Activated T-cell treated with anti-CD3 and anti-CD28 coated beads, Interleukin-2, amount 50 U/mL, for 4 hours (primary cell): ENCODE measurements around the gene KCTD2. TPM values are rescaled to one million over a fixed set of nuclear protein-coding genes. Genes with fewer than 3 reads are reported as not detected.

Experiments used
- ATAC-seq, 2 donors: fragments of 200-7000 bp; cut with Tn5 transposase; one replicate each; pipeline ENCODE4 v1.10.0; 2021
- DNase-seq: peaks from one replicate; pipeline ENCODE4 v3.0.0-alpha.2; 2020
- H3K27me3 Mint-ChIP-seq: one replicate; pipeline ENCODE4 v1.8.0; 2021; ENCODE audit warnings: low read depth, mixed read lengths
- H3K36me3 Mint-ChIP-seq: one replicate; pipeline ENCODE4 v1.8.0; 2022; ENCODE audit warnings: mixed read lengths; ENCODE audit not compliant: insufficient read depth
- H3K4me1 Mint-ChIP-seq: one replicate; pipeline ENCODE4 v1.8.0; 2021; ENCODE audit warnings: low read depth, mixed read lengths
- H3K4me3 Mint-ChIP-seq: one replicate; pipeline ENCODE4 v1.8.0; 2021; ENCODE audit warnings: mild to moderate bottlenecking, moderate library complexity, mixed read lengths
- H3K9me3 Mint-ChIP-seq: one replicate; pipeline ENCODE4 v1.8.0; 2021; ENCODE audit warnings: mixed read lengths
- total RNA-seq, 3 donors: library from RNA; stranded (reverse); gene quantifications; one replicate each; pipeline ENCODE4 v1.2.1, GENCODE V29; 2021

KCTD2 gene
- total RNA-seq, 3 donors from 2014 or later = 18.5 to 23.9 (median 22.2) TPM

- Mint-ChIP-seq H3K36me3 (peaks cover 17% of the 10 kb centered on the region), H3K4me3 (no peak overlapping the region), H3K27me3 (no peaks in the 10 kb centered on the region), H3K9me3 (no peaks in the 10 kb centered on the region), H3K4me1 (peaks cover 29% of the 10 kb centered on the region)
- no peak for DNase-seq
- no peak for ATAC-seq
Measured at GRCh38 chr17:75051941-75052340, 4.9 kb downstream of the KCTD2 start.

- Mint-ChIP-seq H3K9me3 (no peaks in the 10 kb centered on the region), H3K36me3 (peaks cover 35% of the 10 kb centered on the region), H3K4me1 (peaks cover 13% of the 10 kb centered on the region), H3K4me3 (no peak overlapping the region), H3K27me3 (no peaks in the 10 kb centered on the region)
- no peak for DNase-seq
- ATAC-seq = no peak
Measured at GRCh38 chr17:75059369-75060345, 12.6 kb downstream of the KCTD2 start.

DNA sequence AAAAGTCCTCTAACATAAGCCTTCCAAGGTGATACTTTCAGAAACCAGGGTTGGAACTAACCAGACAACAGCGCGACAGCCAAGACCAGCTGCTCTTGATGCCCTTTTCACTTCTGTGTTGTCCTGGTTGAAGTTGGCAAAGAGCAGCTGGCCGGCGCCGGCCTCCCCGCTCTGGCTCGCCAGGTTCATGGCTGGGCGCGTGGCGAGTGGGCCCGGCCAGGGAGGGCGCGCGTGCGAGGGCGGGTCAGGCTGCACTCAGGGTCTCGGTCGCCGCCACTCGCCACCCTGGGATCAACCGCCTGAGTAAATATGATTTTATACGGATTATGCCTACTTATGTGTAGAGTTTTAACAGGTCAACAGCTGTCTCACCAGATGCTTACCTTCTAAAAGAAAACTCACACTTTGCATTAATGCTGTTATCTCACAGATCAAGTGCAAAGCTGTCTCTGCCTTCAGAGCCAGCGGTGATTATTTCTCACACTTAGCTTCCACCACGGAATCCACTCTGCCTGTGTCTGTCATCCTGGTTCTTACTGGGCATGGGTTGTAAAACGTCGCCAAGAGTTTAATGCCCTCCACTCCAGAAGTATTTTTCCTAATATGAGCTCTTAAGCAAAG lies 13.5 kb downstream of the KCTD2 start:
- H3K36me3 Mint-ChIP-seq = peaks cover 35% of the 10 kb centered on the region
- H3K9me3 Mint-ChIP-seq = no peaks in the 10 kb centered on the region
- peaks cover 21% of the 10 kb centered on the region for H3K4me1 Mint-ChIP-seq
- DNase-seq (no peak), ATAC-seq (no peak)
- H3K27me3 Mint-ChIP-seq = no peaks in the 10 kb centered on the region
- H3K4me3 Mint-ChIP-seq = no peak overlapping the region

DNA sequence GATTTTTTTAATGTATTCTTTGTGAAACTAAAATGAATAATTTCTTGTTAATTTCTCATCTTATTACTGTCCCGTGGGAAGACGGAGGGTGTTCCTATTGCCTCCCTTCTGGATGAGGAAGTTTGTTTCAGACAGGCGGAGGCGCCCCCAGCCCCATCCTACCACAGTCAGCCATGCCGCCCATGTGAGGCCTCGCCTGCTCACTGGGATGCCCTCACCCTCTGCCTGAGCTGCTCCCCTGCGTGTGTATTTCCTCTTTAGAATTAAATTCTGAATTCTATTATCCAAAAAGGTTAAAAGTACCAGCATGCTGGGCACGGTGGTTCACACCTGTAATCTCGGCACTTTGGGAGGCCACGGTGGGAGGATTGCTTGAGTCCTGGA lies 14.0 kb downstream of the KCTD2 start:
- Mint-ChIP-seq H3K4me3 (no peak overlapping the region), H3K36me3 (peaks cover 35% of the 10 kb centered on the region), H3K27me3 (no peaks in the 10 kb centered on the region), H3K9me3 (no peaks in the 10 kb centered on the region), H3K4me1 (peaks cover 25% of the 10 kb centered on the region)
- ATAC-seq (no peak), DNase-seq (no peak)

GRCh38 chr17:75061618-75062017 lies 14.6 kb downstream of the KCTD2 start:
- no peaks in the 10 kb centered on the region for H3K27me3 Mint-ChIP-seq
- H3K36me3 Mint-ChIP-seq = peaks cover 32% of the 10 kb centered on the region
- H3K4me3 Mint-ChIP-seq = no peak overlapping the region
- ATAC-seq = no peak
- H3K9me3 Mint-ChIP-seq = no peaks in the 10 kb centered on the region
- H3K4me1 Mint-ChIP-seq = peaks cover 25% of the 10 kb centered on the region
- no peak for DNase-seq

DNA sequence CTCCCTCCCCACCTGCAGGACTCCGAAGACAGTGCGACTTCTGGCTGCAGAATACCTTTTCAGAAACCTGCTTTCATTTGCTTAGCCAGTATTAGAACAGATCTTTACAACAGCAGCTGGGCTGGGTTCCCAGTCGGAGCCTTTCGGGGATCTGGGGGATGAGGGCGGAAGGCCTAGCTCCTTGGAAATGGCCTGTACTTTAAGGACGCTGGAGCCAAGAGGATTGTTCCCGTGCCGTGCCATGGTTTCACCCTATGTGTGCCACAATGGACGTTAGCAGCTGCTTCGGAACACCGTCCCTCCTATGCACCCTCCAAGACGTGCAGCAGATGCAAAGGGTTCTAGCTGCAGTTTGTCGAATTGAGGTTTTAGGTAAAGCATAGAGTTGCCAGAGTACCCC lies 16.2 kb downstream of the KCTD2 start:
- ATAC-seq (no peak), DNase-seq (no peak)
- Mint-ChIP-seq H3K36me3 (peaks cover 30% of the 10 kb centered on the region), H3K4me3 (no peak overlapping the region), H3K27me3 (no peaks in the 10 kb centered on the region), H3K9me3 (no peaks in the 10 kb centered on the region), H3K4me1 (peaks cover 34% of the 10 kb centered on the region)

GRCh38 chr17:75063626-75064025 lies 16.6 kb downstream of the KCTD2 start:
- Mint-ChIP-seq H3K9me3 (no peaks in the 10 kb centered on the region), H3K27me3 (no peaks in the 10 kb centered on the region), H3K4me1 (peaks cover 35% of the 10 kb centered on the region), H3K36me3 (peaks cover 30% of the 10 kb centered on the region), H3K4me3 (no peak overlapping the region)
- ATAC-seq = no peak
- no peak for DNase-seq

GRCh38 chr17:75064040-75064439 lies 17.0 kb downstream of the KCTD2 start:
- H3K27me3 Mint-ChIP-seq = no peaks in the 10 kb centered on the region
- DNase-seq (no peak), ATAC-seq (no peak)
- H3K4me3 Mint-ChIP-seq = no peak overlapping the region
- H3K9me3 Mint-ChIP-seq = no peaks in the 10 kb centered on the region
- peaks cover 30% of the 10 kb centered on the region for H3K36me3 Mint-ChIP-seq
- peaks cover 38% of the 10 kb centered on the region for H3K4me1 Mint-ChIP-seq

GRCh38 chr17:75064460-75064859 lies 17.4 kb downstream of the KCTD2 start:
- no peaks in the 10 kb centered on the region for H3K27me3 Mint-ChIP-seq
- H3K36me3 Mint-ChIP-seq = peaks cover 29% of the 10 kb centered on the region
- no peaks in the 10 kb centered on the region for H3K9me3 Mint-ChIP-seq
- H3K4me3 Mint-ChIP-seq = no peak overlapping the region
- no peak for ATAC-seq
- peaks cover 35% of the 10 kb centered on the region for H3K4me1 Mint-ChIP-seq
- no peak for DNase-seq

- ATAC-seq (no peak), DNase-seq (no peak)
- Mint-ChIP-seq H3K4me1 (peaks cover 33% of the 10 kb centered on the region), H3K36me3 (peaks cover 24% of the 10 kb centered on the region), H3K27me3 (no peaks in the 10 kb centered on the region), H3K9me3 (no peaks in the 10 kb centered on the region), H3K4me3 (no peak overlapping the region)
Measured at GRCh38 chr17:75064867-75065561, 18.0 kb downstream of the KCTD2 start.

DNA sequence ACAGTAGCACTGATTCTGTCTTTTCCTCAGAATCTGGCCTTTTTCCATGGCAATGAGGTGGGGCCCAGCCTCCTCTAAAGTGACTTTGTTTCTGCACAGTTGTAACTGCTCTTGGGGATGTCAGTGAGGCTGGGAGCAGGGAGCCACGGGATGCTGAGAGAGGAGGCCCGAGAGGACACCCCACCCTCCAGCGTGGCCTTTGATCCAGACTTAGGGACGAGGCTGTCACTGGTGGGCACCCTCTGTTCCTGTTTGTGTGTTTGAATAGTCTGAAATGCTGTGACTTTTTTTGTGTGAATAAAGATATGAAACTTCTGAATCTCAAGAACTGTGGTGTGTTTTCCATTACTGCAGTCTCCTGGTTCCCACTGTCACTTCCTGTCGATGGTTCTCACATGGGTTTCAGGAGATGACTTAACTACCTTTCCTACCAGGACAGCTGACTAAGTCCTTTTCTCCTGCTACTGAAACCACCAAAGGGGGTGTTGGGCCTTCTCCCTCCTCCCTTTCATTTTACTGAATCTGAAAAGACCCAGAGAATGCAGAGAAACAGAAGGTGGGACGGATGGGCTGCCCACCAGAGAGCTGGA lies 18.6 kb downstream of the KCTD2 start:
- H3K9me3 Mint-ChIP-seq = no peaks in the 10 kb centered on the region
- DNase-seq (no peak), ATAC-seq (peak; percentile 67 to 80)
- H3K36me3 Mint-ChIP-seq = peaks cover 20% of the 10 kb centered on the region
- H3K4me3 Mint-ChIP-seq = no peak overlapping the region
- peaks cover 32% of the 10 kb centered on the region for H3K4me1 Mint-ChIP-seq
- no peaks in the 10 kb centered on the region for H3K27me3 Mint-ChIP-seq

GRCh38 chr17:75067856-75068255 lies 20.8 kb downstream of the KCTD2 start:
- Mint-ChIP-seq H3K4me1 (peaks cover 32% of the 10 kb centered on the region), H3K9me3 (no peaks in the 10 kb centered on the region), H3K4me3 (no peak overlapping the region), H3K36me3 (peaks cover 12% of the 10 kb centered on the region), H3K27me3 (no peaks in the 10 kb centered on the region)
- peak; percentile 54 to 65 for ATAC-seq
- DNase-seq = no peak

DNA sequence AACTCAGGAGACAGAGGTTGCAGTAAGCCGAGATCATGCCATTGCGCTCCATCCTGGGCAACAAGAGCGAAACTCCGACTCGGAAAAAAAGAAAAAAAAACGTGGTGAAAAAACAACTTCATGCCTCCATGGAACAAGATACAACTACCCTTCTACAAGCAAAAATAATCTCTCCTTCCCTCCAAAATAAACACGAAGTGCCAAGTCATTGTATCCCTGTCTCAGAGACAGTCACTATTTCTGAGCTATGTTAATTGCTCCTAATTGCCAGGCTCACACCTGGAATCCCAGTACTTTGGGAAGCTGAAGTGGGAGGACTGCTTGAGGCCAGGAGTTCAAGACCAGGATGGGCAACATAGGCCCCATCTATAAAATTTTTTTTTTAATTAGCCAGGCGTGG lies 21.7 kb downstream of the KCTD2 start:
- peaks cover 32% of the 10 kb centered on the region for H3K4me1 Mint-ChIP-seq
- DNase-seq (no peak), ATAC-seq (no peak)
- H3K9me3 Mint-ChIP-seq = no peaks in the 10 kb centered on the region
- H3K4me3 Mint-ChIP-seq = no peak overlapping the region
- H3K36me3 Mint-ChIP-seq = peaks cover 6% of the 10 kb centered on the region
- no peaks in the 10 kb centered on the region for H3K27me3 Mint-ChIP-seq

DNA sequence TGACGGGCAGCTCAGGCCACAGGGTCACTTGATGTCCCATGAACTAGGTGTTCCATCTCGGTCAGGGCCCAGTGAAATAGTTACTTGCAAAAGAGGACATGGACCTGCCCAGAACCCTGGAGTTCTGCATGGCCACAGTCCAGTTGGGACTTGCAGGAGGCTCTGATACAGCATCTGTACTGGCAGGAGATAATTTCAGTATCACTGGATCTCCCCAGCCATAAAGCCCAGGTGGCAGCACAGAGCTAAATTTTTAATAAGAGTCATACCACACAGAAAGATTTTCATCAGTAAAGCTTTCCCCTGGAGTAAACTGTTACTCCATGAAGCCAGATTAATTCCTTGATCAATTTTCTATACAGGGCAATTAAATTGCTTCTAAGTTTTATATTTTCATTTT lies 22.8 kb downstream of the KCTD2 start:
- no peaks in the 10 kb centered on the region for H3K36me3 Mint-ChIP-seq
- no peak overlapping the region for H3K4me3 Mint-ChIP-seq
- no peaks in the 10 kb centered on the region for H3K27me3 Mint-ChIP-seq
- ATAC-seq (no peak), DNase-seq (no peak)
- H3K4me1 Mint-ChIP-seq = peaks cover 32% of the 10 kb centered on the region
- H3K9me3 Mint-ChIP-seq = no peaks in the 10 kb centered on the region
